Panc1 (cell line): ENCODE results near the gene NEUROD1. TPM values are rescaled to one million over a fixed set of nuclear protein-coding genes. Genes with fewer than 3 reads are reported as not detected.

ENCODE experiments used
- ATAC-seq: fragments of 200-7000 bp; cut with Tn5 transposase; 2 replicates; pipeline ENCODE4 v1.9.1; 2020; ENCODE audit warnings: mild to moderate bottlenecking, moderate library complexity
- BruUV-seq: library from RNA; stranded (reverse); fragments of 400-500 nt; replicated peaks from 2 replicates; lab custom pipeline; 2021; lab: Mats Ljungman, UMichigan
- CTCF ChIA-PET: fragments of 300-600 bp; sonication (Branson Sonifier 250); formaldehyde crosslinking; loops from one replicate; lab custom pipeline; 2022; ENCODE audit warnings: antibody characterized with exemption; lab: Charles Lee
- POLR2A ChIA-PET: fragments of 300-600 bp; sonication (Branson Sonifier 250); formaldehyde crosslinking; loops from one replicate; lab custom pipeline; 2022; ENCODE audit warnings: antibody characterized with exemption; lab: Charles Lee
- DNase-seq: peaks from one replicate; pipeline ENCODE4 v3.0.0-alpha.2; 2010; ENCODE audit warnings: low read depth, low spot score
- H3K27ac ChIP-seq: 2 replicates; pipeline ENCODE4 v1.5.1; 2011; ENCODE audit warnings: mild to moderate bottlenecking, low read length, inconsistent platforms
- H3K27me3 ChIP-seq: fragments of 200-500 bp; sonication (Bioruptor generic); 2 replicates; pipeline ENCODE4 v1.6.0; 2014; ENCODE audit warnings: low read length, inconsistent platforms; ENCODE audit not compliant: control insufficient read depth, insufficient read depth
- H3K36me3 ChIP-seq: fragments of 200-500 bp; sonication (Bioruptor generic); 2 replicates; pipeline ENCODE4 v1.5.1; 2014; ENCODE audit warnings: inconsistent platforms, mild to moderate bottlenecking, low read length, moderate library complexity; ENCODE audit not compliant: control insufficient read depth, insufficient read depth
- H3K4me1 ChIP-seq: 2 replicates; pipeline ENCODE4 v1.5.1; 2011; ENCODE audit warnings: inconsistent platforms, mild to moderate bottlenecking, low read length, moderate library complexity; ENCODE audit not compliant: control insufficient read depth, insufficient read depth
- H3K4me3 ChIP-seq, 2 experiments: 2 replicates each; pipeline ENCODE4 v1.5.1; 2011 to 2012; ENCODE audit warnings: low read depth in 2 of 2, low read length in 2 of 2, mild to moderate bottlenecking in 2 of 2, inconsistent platforms in 1 of 2, moderate library complexity in 1 of 2
- H3K9me3 ChIP-seq: fragments of 200-500 bp; sonication (Bioruptor generic); 2 replicates; pipeline ENCODE4 v1.5.1; 2014; ENCODE audit warnings: low read depth, mild to moderate bottlenecking, inconsistent platforms, low read length, moderate library complexity; ENCODE audit not compliant: control insufficient read depth, insufficient read depth
- CTCF ChIP-seq: fragments of 450-650 bp; IDR thresholded peaks from 2 replicates; pipeline ENCODE4 v1.5.1; 2017; ENCODE audit warnings: mild to moderate bottlenecking
- POLR2AphosphoS5 ChIP-seq: IDR thresholded peaks from 2 replicates; pipeline ENCODE4 v1.6.1; 2012; ENCODE audit warnings: mild to moderate bottlenecking, low read depth, low read length, moderate library complexity
- REST ChIP-seq, 2 experiments: IDR thresholded peaks; 2 replicates each; pipeline ENCODE4 v1.6.1; 2011 to 2012; ENCODE audit warnings: low read depth in 2 of 2, control low read depth in 1 of 2, low read length in 1 of 2, mild to moderate bottlenecking in 1 of 2, moderate library complexity in 1 of 2; ENCODE audit not compliant: insufficient read depth in 1 of 2
- SIN3A ChIP-seq: IDR thresholded peaks from 2 replicates; pipeline ENCODE4 v1.6.1; 2012; ENCODE audit warnings: low read depth, mild to moderate bottlenecking, low read length, moderate library complexity, borderline replicate concordance; ENCODE audit not compliant: insufficient read depth
- TCF7L2 ChIP-seq: IDR thresholded peaks from 2 replicates; pipeline ENCODE4 v1.6.1; 2011; ENCODE audit warnings: mild to moderate bottlenecking, low read depth, low read length, inconsistent platforms
- in situ Hi-C: cut with HindIII; loops from 2 replicates; pipeline ENCODE4 v1.10.0; 2016; ENCODE audit warnings: low sequenced_read_pairs, low pct_unique_long_range_greater_than_20kb
- intact Hi-C: fragments of 100-400 bp; cut with micrococcal nuclease; formaldehyde crosslinking; loops from one replicate; pipeline ENCODE4 v1.10.0; 2022; ENCODE audit not compliant: unreplicated experiment
- total RNA-seq: library from RNA; stranded (reverse); gene quantifications from one replicate; pipeline ENCODE4 v1.2.1, GENCODE V29; 2021; ENCODE audit not compliant: unreplicated experiment

NEUROD1 gene
- total RNA-seq, 1 experiment from 2014 or later, result not detected

GRCh38 chr2:181724662-181725061 lies 44.3 kb upstream of the NEUROD1 start:
- ChIA-PET POLR2A (no interaction called here), CTCF (no interaction called here)
- H3K27ac ChIP-seq, result no peak overlapping the region
- no peaks in the 10 kb centered on the region for H3K36me3 ChIP-seq
- DNase-seq (no peak), ATAC-seq (no peak)
- no peak for TF ChIP-seq POLR2AphosphoS5
- TF ChIP-seq TCF7L2, result no peak
- no peak for TF ChIP-seq REST (IDR thresholded peaks at IDR 0.05; ENCODE audit: insufficient read depth in 1 of 2, low read depth in 2 of 2, low read length in 1 of 2)
- TF ChIP-seq CTCF, result no peak
- no peak for TF ChIP-seq SIN3A
- H3K4me1 ChIP-seq, result no peaks in the 10 kb centered on the region
- H3K9me3 ChIP-seq, result no peaks in the 10 kb centered on the region; the same call in 1 of the 2 replicates
- H3K27me3 ChIP-seq, result no peaks in the 10 kb centered on the region
- BruUV-seq, result no TSS peak
- intact Hi-C loops, result no loop called here
- H3K4me3 ChIP-seq, result no peak overlapping the region
- in situ Hi-C loops, result no loop called here

GRCh38 chr2:181723731-181724130 lies 43.4 kb upstream of the NEUROD1 start:
- H3K9me3 ChIP-seq, result no peaks in the 10 kb centered on the region
- no peak for TF ChIP-seq REST (IDR thresholded peaks at IDR 0.05; ENCODE audit: insufficient read depth in 1 of 2, low read depth in 2 of 2, low read length in 1 of 2)
- TF ChIP-seq CTCF, result no peak
- TF ChIP-seq TCF7L2, result no peak
- no peak for TF ChIP-seq SIN3A
- TF ChIP-seq POLR2AphosphoS5, result no peak
- no peak overlapping the region for H3K27ac ChIP-seq
- ChIA-PET CTCF (interaction anchor here (0.6 to 1.6 kb wide), 2 partner anchors 9 to 1685 kb away, joined by 3 to 11 read pairs; no protein-coding TSS in a partner anchor), POLR2A (interaction anchor here (0.7 kb wide), 1 partner anchor 200 kb away, joined by 22 read pairs; no protein-coding TSS in a partner anchor)
- BruUV-seq, result no TSS peak
- intact Hi-C loops (no loop called here), in situ Hi-C loops (no loop called here)
- H3K36me3 ChIP-seq, result no peaks in the 10 kb centered on the region
- DNase-seq (no peak), ATAC-seq (no peak)
- H3K4me1 ChIP-seq, result no peaks in the 10 kb centered on the region
- H3K27me3 ChIP-seq, result no peaks in the 10 kb centered on the region
- no peak overlapping the region for H3K4me3 ChIP-seq
